ENCODE results near the gene PNMA8B.

Gene PNMA8B

GRCh38 chr19:46487802-46488445, 7.7 kb downstream of the PNMA8B start:
- peak; percentile 88 for DNase-seq (ENCODE audit: low spot score)

- DNase-seq (ENCODE audit: low spot score), result peak; percentile 13
Measured at GRCh38 chr19:46487178-46487801, 8.4 kb downstream of the PNMA8B start.

DNA sequence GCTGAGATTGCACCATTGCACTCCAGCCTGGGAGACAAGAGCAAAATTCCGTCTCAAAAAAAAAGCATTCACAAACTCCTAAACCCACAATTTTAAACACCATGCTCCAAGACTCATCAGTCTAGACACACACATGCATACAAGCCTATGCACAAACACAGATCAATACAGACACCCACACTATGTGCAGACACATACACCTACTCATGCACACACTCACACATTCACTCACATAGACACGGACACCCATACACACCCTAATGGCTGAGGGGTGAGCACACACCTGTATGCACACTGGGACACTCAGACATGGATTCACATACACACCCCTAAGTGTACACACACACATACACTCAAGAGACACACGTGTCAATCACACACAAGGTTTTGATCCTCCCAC, 9.3 kb downstream of the PNMA8B start:
- no peak for DNase-seq (ENCODE audit: low spot score)

DNA sequence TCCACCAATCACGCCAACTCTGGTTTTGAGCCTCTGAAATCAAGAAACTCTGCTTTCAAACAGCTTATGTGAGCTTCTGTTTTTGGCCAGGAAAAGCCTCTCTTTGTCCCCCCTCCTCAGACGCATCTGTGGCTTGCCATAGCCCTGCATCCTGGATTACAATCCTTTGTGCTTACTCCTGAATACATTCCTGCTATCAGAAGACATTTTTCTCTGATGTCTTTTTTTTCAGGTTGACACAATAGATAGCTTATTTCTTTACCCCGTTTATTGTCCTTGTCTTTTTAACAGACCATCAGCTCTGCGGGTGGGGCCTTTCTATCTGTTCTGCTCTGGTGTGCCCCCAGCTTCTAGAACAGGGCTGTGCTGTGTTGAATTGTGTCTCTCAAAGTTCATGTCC, 11.0 kb downstream of the PNMA8B start:
- no peak for DNase-seq (ENCODE audit: low spot score)

- no peak for DNase-seq (ENCODE audit: low spot score)
Measured at GRCh38 chr19:46482631-46483030, 13.0 kb downstream of the PNMA8B start.

DNA sequence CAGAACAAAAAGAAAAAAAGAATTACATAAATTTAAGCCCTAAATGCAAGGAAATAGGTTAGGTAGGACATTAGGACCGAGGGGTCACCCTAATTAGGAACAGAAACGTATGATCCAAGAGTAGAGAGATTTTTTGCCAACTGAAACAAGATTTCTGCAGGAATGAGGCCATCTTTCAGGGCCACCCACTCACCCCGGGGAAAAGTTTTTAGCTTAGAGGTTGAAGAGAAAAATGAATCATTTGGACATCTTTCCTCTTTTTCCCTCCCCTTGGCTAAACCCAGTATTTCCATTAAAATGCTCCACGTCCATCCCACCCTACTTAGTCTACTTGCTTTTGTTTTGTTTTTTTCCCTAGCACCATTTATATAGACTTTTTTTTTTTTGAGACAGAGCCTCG, 13.7 kb downstream of the PNMA8B start:
- no peak for DNase-seq (ENCODE audit: low spot score)

GRCh38 chr19:46481223-46481848, 14.3 kb downstream of the PNMA8B start:
- no peak for DNase-seq (ENCODE audit: low spot score)

GRCh38 chr19:46480415-46480814, 15.3 kb downstream of the PNMA8B start:
- DNase-seq (ENCODE audit: low spot score), result peak; percentile 56

GRCh38 chr19:46478356-46478986, 17.2 kb downstream of the PNMA8B start:
- DNase-seq (ENCODE audit: low spot score), result peak; percentile 65

DNA sequence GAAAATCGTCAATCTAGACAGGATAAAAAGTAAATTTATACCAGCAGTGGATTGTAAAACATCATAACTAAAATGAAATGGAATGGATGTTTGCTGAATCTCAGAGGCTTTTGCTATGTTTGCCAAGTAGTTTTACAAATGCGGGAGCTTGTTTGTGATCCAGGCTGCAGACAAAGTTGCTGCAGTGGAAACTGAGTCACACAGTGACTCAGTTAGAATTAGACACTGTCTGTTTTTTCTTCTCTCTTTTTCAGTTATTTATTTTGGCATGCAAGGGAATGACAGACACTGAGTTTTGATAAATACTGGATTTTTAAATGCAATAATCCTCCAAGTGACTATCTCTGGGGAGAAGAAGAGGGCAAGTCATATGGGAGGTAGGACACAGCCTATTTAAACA, 19.7 kb downstream of the PNMA8B start:
- DNase-seq (ENCODE audit: low spot score), result no peak

DNA sequence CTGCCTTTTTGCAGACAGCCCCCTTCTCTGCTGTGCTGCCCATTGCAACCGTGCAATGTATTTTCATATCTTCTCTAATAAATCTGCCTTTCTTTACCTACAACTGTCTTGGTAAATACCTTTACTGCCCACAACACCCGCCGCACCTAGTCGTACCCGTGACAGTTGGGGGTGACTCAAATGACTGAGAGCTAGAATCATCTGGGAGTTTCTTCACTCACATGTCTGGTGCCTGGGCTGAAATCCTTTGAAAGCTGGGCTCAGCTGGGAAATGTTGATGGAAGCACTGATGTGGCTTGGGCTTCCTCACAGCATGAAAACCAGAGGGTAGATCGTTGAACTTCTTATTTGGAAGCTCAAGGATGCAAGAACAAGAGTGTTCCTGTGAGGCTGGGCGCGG, 21.5 kb downstream of the PNMA8B start:
- no peak for DNase-seq (ENCODE audit: low spot score)

DNA sequence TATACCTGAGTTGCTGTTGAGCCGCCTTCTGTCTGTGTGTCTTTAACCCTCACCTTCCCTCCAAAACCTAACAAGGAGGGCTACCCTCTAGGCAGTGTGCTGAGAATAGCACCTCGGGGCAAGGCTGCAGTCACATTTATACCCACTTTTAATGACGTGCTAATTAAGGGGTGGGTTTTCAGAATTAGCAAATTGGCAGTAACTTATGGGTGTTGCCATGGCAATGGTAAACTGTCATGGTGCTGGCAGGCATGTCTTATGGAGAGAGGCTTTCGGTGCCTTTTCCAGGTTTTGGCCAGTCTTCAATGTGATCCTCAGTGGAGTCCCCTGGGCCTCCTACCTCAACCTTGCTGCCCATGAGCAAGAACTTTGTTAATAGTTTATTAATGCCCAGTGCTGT, 23.1 kb downstream of the PNMA8B start:
- DNase-seq (ENCODE audit: low spot score), result no peak

DNA sequence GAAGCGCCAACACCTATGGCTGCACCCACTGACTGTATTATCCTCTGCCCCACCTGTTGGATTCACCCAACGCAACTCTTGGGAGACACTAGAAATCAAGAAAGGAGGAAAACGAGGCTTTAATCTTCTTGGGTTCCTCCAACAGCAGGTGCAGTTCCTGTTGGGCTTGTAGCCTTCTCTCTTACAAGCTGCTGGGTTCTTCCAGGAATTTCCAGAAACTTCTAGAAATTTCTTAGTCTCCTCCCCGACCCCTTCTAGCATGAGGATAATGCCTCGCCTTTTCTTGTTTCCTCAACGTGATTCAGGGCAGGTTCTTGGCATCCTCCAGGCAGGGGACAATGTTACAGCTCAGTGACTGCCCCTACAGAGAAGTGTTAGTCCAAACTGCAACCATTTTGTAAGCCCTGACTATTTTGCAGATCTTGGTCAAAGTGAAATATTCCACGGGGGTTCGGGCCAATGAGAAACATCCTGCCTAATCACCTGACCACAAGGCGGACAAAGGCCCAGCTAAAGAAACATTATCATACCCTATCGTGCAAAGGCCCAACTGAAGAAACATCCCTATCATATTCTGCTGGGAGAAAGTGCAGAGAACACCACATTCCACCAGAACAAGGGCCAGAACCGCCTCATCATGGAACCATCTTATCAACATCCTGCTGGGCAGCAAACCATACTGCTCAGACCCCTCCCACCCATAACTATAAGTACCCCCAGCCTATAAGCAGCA, 23.7 kb downstream of the PNMA8B start:
- no peak for DNase-seq (ENCODE audit: low spot score)

DNA sequence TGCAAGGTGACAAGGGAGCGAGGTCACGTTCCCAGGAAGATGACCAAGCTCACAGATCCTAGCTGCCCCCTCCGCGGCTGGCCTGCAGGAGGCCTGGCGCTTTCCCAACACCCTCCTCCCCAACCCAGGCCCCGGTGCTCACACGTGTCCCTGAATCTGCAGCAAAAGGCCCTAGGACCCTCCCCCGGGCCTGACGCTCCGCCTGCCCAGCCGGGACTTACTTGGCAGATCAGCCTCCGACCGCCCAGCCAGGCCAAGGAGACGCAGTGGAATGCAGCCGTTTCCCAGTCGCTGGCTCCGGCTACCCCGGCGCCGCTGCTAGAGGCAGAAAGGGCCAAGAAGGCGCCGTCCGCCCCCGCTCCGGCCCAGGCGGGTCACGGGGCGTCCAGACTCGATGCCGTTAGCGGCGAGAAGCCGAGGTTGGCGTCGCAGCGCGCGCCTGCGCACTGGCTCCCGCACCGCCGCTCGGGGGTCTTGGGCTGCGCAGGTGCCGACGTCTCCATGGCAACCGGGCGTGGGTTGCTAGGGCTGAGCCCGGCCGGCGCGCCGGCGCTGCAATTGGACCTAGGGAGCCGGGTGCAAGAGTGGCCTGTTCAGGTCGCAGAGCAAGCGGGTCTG, 24.4 kb downstream of the PNMA8B start, which contains the start of gene PNMA8A:
Gene PNMA8A (minus strand): TSS at position 448 of the 618 bp plus-strand sequence. CDS start 528 bp downstream, outside the sequence.
- DNase-seq (ENCODE audit: low spot score), result peak; percentile 78

DNA sequence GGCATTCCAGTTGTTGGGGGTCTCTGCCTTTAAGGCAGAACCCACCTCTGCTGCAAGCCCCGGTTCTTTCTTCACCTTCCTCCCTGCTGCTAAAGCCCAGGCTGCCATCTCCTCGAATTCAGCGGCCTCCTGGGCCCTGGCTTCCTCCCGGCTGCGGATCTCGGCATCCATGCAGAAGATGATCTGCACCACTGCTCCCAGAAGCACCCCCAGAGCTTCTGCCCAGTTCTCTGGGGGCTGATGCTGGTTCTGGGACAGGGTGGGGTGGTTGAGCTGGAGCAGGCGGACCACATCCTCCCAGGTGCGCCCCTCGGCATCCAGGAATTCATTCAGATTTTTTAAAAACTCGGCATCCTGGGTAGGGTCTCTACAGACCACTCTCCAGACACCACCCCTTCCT, 25.3 kb downstream of the PNMA8B start:
- no peak for DNase-seq (ENCODE audit: low spot score)

DNA sequence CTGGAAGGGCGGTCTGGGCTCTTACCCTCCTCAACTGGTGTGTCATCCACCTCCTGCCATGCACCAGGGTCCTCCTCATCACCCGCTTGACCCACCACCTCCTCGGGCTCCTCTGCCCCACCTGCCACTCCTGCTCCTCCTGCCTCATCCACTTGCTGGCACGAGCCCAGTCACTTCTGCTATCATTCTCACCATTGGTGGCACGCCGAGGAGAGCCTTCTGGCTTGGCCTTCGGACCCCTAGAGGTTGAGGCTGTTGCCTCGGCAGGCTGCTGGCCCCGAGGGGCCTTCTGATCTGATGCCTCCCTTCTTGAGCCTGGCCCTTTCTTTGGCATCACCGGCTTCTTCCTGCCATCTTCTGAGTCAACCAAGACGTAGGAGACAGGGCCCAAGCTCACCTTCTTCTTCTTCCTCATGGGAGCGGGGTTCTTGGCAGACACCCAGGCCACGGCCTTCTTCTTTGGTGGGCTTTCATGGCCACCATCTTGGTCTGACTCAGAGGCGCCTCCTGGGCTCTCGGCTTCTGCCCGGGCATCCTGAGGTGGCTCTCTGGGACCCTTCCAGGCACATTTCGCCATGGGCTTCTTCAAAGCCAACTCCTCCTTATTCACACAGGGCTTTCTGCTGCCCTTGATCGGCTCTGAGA, 26.0 kb downstream of the PNMA8B start:
- no peak for DNase-seq (ENCODE audit: low spot score)

DNA sequence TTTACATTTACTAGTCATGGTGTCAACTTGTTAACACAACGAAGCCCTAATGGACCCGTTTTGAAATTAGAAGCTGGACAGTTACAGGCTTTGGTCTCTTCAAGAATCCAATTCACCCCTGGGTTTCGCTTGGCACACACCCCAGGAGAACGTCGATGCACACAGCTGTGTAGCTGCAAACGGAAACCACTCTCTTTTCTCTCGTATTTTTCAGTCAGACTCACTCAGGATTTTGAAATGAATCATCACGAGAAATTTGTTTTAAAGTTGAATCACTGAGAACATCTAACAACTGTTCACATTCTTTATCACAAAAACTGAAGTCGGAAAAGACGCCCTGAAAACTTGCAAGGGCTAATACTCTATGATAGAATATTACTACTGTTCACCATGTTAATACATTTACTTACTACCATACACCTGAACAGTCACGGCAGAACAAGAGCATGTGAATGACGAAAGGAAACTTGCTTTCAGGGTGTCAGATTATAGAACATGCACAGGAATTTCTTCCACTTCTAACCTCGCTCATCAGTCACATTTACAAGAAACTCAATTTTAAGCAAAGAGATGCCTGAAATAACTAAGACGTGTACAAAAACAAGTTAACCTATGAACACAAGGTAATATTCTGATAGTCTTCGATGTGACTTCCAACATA, 29.0 kb downstream of the PNMA8B start:
- DNase-seq (ENCODE audit: low spot score), result peak; percentile 85

GRCh38 chr19:46463516-46463915, 32.2 kb downstream of the PNMA8B start:
- DNase-seq (ENCODE audit: low spot score), result no peak

- no peak for DNase-seq (ENCODE audit: low spot score)
Measured at GRCh38 chr19:46461537-46461936, 34.1 kb downstream of the PNMA8B start.

DNA sequence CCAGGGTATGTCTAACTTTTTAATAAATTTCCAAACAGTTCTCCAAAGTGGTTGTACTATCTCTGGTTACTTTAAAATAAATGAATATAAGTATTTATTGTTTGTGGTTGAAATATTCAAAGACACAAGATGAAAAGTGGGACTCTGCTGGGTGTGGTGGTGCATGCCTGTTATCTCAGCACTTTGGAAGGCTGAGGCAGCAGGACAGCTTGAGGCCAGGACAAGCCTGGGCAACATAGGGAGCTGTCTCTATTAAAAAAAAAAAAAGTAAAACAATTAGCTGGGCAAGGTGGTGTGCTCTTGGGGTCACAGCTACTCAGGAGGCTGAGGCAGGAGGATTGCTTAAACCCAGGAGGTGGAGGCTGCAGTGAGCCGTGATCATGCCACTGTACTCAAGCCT, 34.7 kb downstream of the PNMA8B start:
- DNase-seq (ENCODE audit: low spot score), result no peak

GRCh38 chr19:46460055-46460454, 35.6 kb downstream of the PNMA8B start:
- no peak for DNase-seq (ENCODE audit: low spot score)

Measured in AG08396 (cell line).